IMR-90 (cell line): ENCODE results near the gene TAF4. TPM values are rescaled to one million over a fixed set of nuclear protein-coding genes. Genes with fewer than 3 reads are reported as not detected.

ENCODE experiments used
- ATAC-seq: fragments of 200-7000 bp; cut with Tn5 transposase; 2 replicates; pipeline ENCODE4 v1.9.1; 2020; ENCODE audit warnings: low read depth, mild to moderate bottlenecking, moderate library complexity
- BruUV-seq: library from RNA; stranded (reverse); fragments of 400-500 nt; replicated peaks from 2 replicates; lab custom pipeline; 2021; lab: Mats Ljungman, UMichigan
- CTCF ChIA-PET: fragments of 300-600 bp; formaldehyde crosslinking; extraction: SDS; loops from one replicate; lab custom pipeline; 2021; ENCODE audit warnings: antibody characterized with exemption; lab: Yijun Ruan, JAX
- POLR2A ChIA-PET: fragments of 300-600 bp; sonication (Branson Sonifier 250); formaldehyde crosslinking; loops from one replicate; lab custom pipeline; 2022; ENCODE audit warnings: antibody characterized with exemption; ENCODE audit not compliant: unreplicated experiment; lab: Charles Lee
- DNase-seq: peaks from one replicate; pipeline ENCODE4 v3.0.0; 2013
- H2AFZ ChIP-seq: replicated peaks from 2 replicates; pipeline ENCODE3; 2013; ENCODE audit warnings: low read length, mild to moderate bottlenecking; ENCODE audit not compliant: poor library complexity
- H2AK5ac ChIP-seq: 2 replicates; pipeline ENCODE4 v1.6.1; 2013; ENCODE audit warnings: low read depth, low read length, inconsistent platforms
- H2AK9ac ChIP-seq: replicated peaks from 2 replicates; pipeline ENCODE3; 2013; ENCODE audit warnings: mild to moderate bottlenecking, low read depth, low read length, moderate library complexity; ENCODE audit not compliant: poor library complexity
- H2BK120ac ChIP-seq: 2 replicates; pipeline ENCODE4 v1.6.1; 2013; ENCODE audit warnings: low read depth, low read length, inconsistent platforms
- H2BK15ac ChIP-seq: 3 replicates; pipeline ENCODE4 v1.6.1; 2013; ENCODE audit warnings: low read depth, low read length, inconsistent platforms
- H2BK20ac ChIP-seq: 2 replicates; pipeline ENCODE4 v1.6.1; 2013; ENCODE audit warnings: low read depth, mild to moderate bottlenecking, inconsistent platforms, low read length, moderate library complexity
- H2BK5ac ChIP-seq: 2 replicates; pipeline ENCODE4 v1.6.1; 2013; ENCODE audit warnings: mild to moderate bottlenecking, low read depth, low read length, inconsistent platforms; ENCODE audit not compliant: poor library complexity, severe bottlenecking
- H3K14ac ChIP-seq: replicated peaks from 2 replicates; pipeline ENCODE4 v1.6.1; 2013; ENCODE audit warnings: low read depth, low read length, inconsistent platforms
- H3K18ac ChIP-seq: 2 replicates; pipeline ENCODE4 v1.6.1; 2013; ENCODE audit warnings: low read depth, low read length, control low read depth
- H3K23ac ChIP-seq: 2 replicates; pipeline ENCODE4 v1.6.1; 2013; ENCODE audit warnings: low read depth, low read length, inconsistent platforms
- H3K27ac ChIP-seq: 2 replicates; pipeline ENCODE4 v1.5.1; 2013; ENCODE audit warnings: mild to moderate bottlenecking, control low read depth, low read length; ENCODE audit not compliant: insufficient read depth
- H3K27me3 ChIP-seq: 2 replicates; pipeline ENCODE4 v1.6.1; 2013; ENCODE audit warnings: low read length; ENCODE audit not compliant: control insufficient read depth, insufficient read depth
- H3K36me3 ChIP-seq: 2 replicates; pipeline ENCODE4 v1.6.1; 2013; ENCODE audit warnings: low read length, mixed read lengths; ENCODE audit not compliant: control insufficient read depth, insufficient read depth
- H3K4ac ChIP-seq: 2 replicates; pipeline ENCODE4 v1.6.1; 2013; ENCODE audit warnings: low read depth, low read length, inconsistent platforms
- H3K4me1 ChIP-seq: 2 replicates; pipeline ENCODE4 v1.6.1; 2013; ENCODE audit warnings: low read length, mixed read lengths; ENCODE audit not compliant: control insufficient read depth, insufficient read depth
- H3K4me2 ChIP-seq: 2 replicates; pipeline ENCODE4 v1.6.1; 2013; ENCODE audit warnings: low read depth, mild to moderate bottlenecking, control low read depth, low read length, moderate library complexity
- H3K4me3 ChIP-seq: 2 replicates; pipeline ENCODE4 v1.5.1; 2013; ENCODE audit warnings: low read depth, mild to moderate bottlenecking, control low read depth, low read length, moderate library complexity; ENCODE audit not compliant: insufficient read depth
- H3K56ac ChIP-seq: 2 replicates; pipeline ENCODE4 v1.6.1; 2013; ENCODE audit warnings: low read length, inconsistent platforms; ENCODE audit not compliant: insufficient read depth; ENCODE audit errors: extremely low read depth
- H3K79me1 ChIP-seq, 2 experiments: 2 replicates each; pipeline ENCODE4 v1.6.1; 2013; ENCODE audit warnings: low read length in 2 of 2, inconsistent platforms in 1 of 2, low read depth in 1 of 2
- H3K9ac ChIP-seq: 2 replicates; pipeline ENCODE4 v1.6.1; 2013; ENCODE audit warnings: low read depth, low read length, control low read depth
- H3K9me1 ChIP-seq: 2 replicates; pipeline ENCODE4 v1.6.1; 2013; ENCODE audit warnings: low read length, inconsistent platforms; ENCODE audit not compliant: insufficient read depth
- H3K9me3 ChIP-seq: 2 replicates; pipeline ENCODE4 v1.6.1; 2013; ENCODE audit warnings: low read length; ENCODE audit not compliant: control insufficient read depth, insufficient read depth
- H4K20me1 ChIP-seq: 2 replicates; pipeline ENCODE4 v1.6.1; 2013; ENCODE audit warnings: low read length, inconsistent platforms; ENCODE audit not compliant: insufficient read depth
- H4K5ac ChIP-seq: 2 replicates; pipeline ENCODE4 v1.6.1; 2013; ENCODE audit warnings: mild to moderate bottlenecking, low read depth, low read length, control low read depth
- H4K8ac ChIP-seq, 2 experiments: 2 replicates each; pipeline ENCODE4 v1.6.1; 2013; ENCODE audit warnings: low read depth in 2 of 2, low read length in 2 of 2, control low read depth in 1 of 2, inconsistent platforms in 1 of 2
- H4K91ac ChIP-seq: 2 replicates; pipeline ENCODE4 v1.6.1; 2013; ENCODE audit warnings: low read depth, low read length, inconsistent platforms; ENCODE audit not compliant: insufficient read depth
- BHLHE40 ChIP-seq: fragments of 150-350 bp; IDR thresholded peaks from 2 replicates; pipeline ENCODE4 v1.6.1; 2016; ENCODE audit warnings: mild to moderate bottlenecking, low read depth, low read length
- CTCF ChIP-seq: conservative IDR thresholded peaks from 2 replicates; pipeline ENCODE4 v1.5.1; 2012; ENCODE audit warnings: mild to moderate bottlenecking, low read depth, low read length, improper control_type of control experiment
- NFE2L2 ChIP-seq: fragments of 150-350 bp; IDR thresholded peaks from 2 replicates; pipeline ENCODE4 v1.6.1; 2016; ENCODE audit warnings: low read depth, mild to moderate bottlenecking, low read length
- RAD21 ChIP-seq: IDR thresholded peaks from 2 replicates; pipeline ENCODE4 v1.6.1; 2012; ENCODE audit warnings: low read length, improper control_type of control experiment
- RFX5 ChIP-seq: IDR thresholded peaks from 2 replicates; pipeline ENCODE4 v1.8.0; 2012; ENCODE audit warnings: low read depth, mild to moderate bottlenecking, low read length, moderate library complexity
- WGBS, 2 experiments: methylation state at CpG; one replicate each; pipeline versions ENCODE4 v1.1.5 to v1.1.7; 2013; ENCODE audit warnings: missing lambda C conversion rate in 2 of 2; ENCODE audit not compliant: insufficient read length in 1 of 2; ENCODE audit errors: extremely low coverage in 2 of 2; 5-methylcytosine and 5-hydroxymethylcytosine counted together
- dilution Hi-C: fragments of 300-500 bp; cut with HindIII; formaldehyde crosslinking; loops from one replicate; pipeline ENCODE4 v1.14.3; 2018; ENCODE audit warnings: low sequenced_read_pairs; ENCODE audit not compliant: unreplicated experiment
- in situ Hi-C: fragments of 300-500 bp; cut with MboI; formaldehyde crosslinking; loops from 3 replicates; pipeline ENCODE4 v1.14.3; 2019; ENCODE audit warnings: low sequenced_read_pairs, inconsistent platforms, mixed read lengths
- intact Hi-C: fragments of 100-400 bp; cut with micrococcal nuclease; formaldehyde crosslinking; loops from 2 replicates; pipeline ENCODE4 v1.10.0; 2022
- polyA plus RNA-seq, 3 experiments: library from polyadenylated mRNA; depleted of rRNA; stranded (reverse); fragments of >200 nt; gene quantifications; 2 replicates each; pipeline ENCODE4 v1.2.3, GENCODE V29; 2012; ENCODE audit warnings: low replicate concordance in 1 of 3
- total RNA-seq: library from RNA; depleted of rRNA; stranded (reverse); fragments of >200 nt; gene quantifications from 2 replicates; pipeline ENCODE4 v1.2.3, GENCODE V29; 2012
- TF ChIP-seq, protein P1 (sequence below): fragments of 150-350 bp; IDR thresholded peaks from 2 replicates; pipeline ENCODE4 v1.6.1; 2017; ENCODE audit warnings: mild to moderate bottlenecking, antibody characterized with exemption, low read length, low read depth

The TAF4 gene
- total and polyA plus RNA-seq, 2 of the 4 experiments (the other 2 are of a cell fraction) = 1.4 to 5.1 TPM

GRCh38 chr20:62058941-62059340 is 6.7 kb downstream of the TAF4 start:
- Histone ChIP-seq H4K8ac (no peak overlapping the region), H3K4me3 (no peak overlapping the region), H4K91ac (no peak overlapping the region), H2BK5ac (no peak overlapping the region), H2BK120ac (no peak overlapping the region), H3K4me1 (peaks cover 9% of the 10 kb centered on the region), H2AK5ac (no peak overlapping the region), H3K4me2 (no peak overlapping the region), H3K27me3 (no peaks in the 10 kb centered on the region), H3K27ac (no peak overlapping the region), H3K23ac (no peak overlapping the region), H2AK9ac (no peak overlapping the region), H3K9me1 (peaks cover 3% of the 10 kb centered on the region; the same call in 1 of the 2 replicates), H3K56ac (no peak overlapping the region), H2BK15ac (no peak overlapping the region), H3K18ac (no peak overlapping the region), H3K79me1 (peaks cover 35 to 82% of the 10 kb centered on the region in 2 experiments), H4K5ac (no peak overlapping the region), H3K36me3 (peaks cover 4% of the 10 kb centered on the region; the same call in 1 of the 2 replicates), H2BK20ac (no peak overlapping the region), H4K20me1 (peaks cover 80% of the 10 kb centered on the region), H3K4ac (no peak overlapping the region), H3K14ac (no peak overlapping the region), H2AFZ (no peak overlapping the region), H3K9me3 (no peaks in the 10 kb centered on the region), H3K9ac (no peak overlapping the region)
- intact Hi-C loops (no loop called here), dilution Hi-C loops (no loop called here), in situ Hi-C loops (no loop called here)
- ChIA-PET CTCF (no interaction called here), POLR2A (no interaction called here)
- ATAC-seq = no peak
- no peak for DNase-seq
- TF ChIP-seq, protein P1, sequence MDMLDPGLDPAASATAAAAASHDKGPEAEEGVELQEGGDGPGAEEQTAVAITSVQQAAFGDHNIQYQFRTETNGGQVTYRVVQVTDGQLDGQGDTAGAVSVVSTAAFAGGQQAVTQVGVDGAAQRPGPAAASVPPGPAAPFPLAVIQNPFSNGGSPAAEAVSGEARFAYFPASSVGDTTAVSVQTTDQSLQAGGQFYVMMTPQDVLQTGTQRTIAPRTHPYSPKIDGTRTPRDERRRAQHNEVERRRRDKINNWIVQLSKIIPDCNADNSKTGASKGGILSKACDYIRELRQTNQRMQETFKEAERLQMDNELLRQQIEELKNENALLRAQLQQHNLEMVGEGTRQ = no peak
- TF ChIP-seq RAD21 = no peak
- TF ChIP-seq CTCF = no peak
- no peak for TF ChIP-seq BHLHE40
- no peak for TF ChIP-seq RFX5
- TF ChIP-seq NFE2L2 = no peak
- BruUV-seq = no TSS peak
- no CpG with 5 or more reads among the region's 11 CpGs for WGBS, 2 experiments
